SK-N-SH (cell line): ENCODE data around the gene PPP2R1B. TPM values are rescaled to one million over a fixed set of nuclear protein-coding genes. Genes with fewer than 3 reads are reported as not detected.
A peak's percentile ranks its signal among the peaks of the same experiment; 100 is the strongest.

Source experiments
- CTCF ChIA-PET: fragments of 300-600, 350-600 bp; formaldehyde crosslinking; extraction: SDS; loops from one replicate; lab custom pipeline; 2021; lab: Yijun Ruan, JAX
- POLR2A ChIA-PET: fragments of 350-600 bp; sonication (Branson Sonifier 250); formaldehyde crosslinking; extraction: SDS; loops from one replicate; lab custom pipeline; 2020; ENCODE audit warnings: antibody characterized with exemption, inconsistent platforms; lab: Yijun Ruan, JAX
- DNase-seq: peaks from one replicate; pipeline ENCODE4 v3.0.0; 2012
- H2AFZ ChIP-seq: fragments of 200-600 bp; sonication (generic); 2 replicates; pipeline ENCODE4 v1.8.1; 2016; ENCODE audit warnings: antibody characterized with exemption, mild to moderate bottlenecking, low read depth
- H3F3A ChIP-seq: fragments of 200-600 bp; sonication (generic); replicated peaks from 2 replicates; pipeline ENCODE3; 2016; ENCODE audit warnings: antibody characterized with exemption, mild to moderate bottlenecking; ENCODE audit not compliant: insufficient read depth
- H3K27ac ChIP-seq, 2 experiments: fragments of 200-500 bp in 1 of 2; fragments of 200-600 bp in 1 of 2; sonication (Bioruptor generic) in 1 of 2; sonication (generic), shearing (Covaris generic) in 1 of 2; 2 replicates each; pipeline versions ENCODE4 v1.5.1 to v1.6.1; 2014 to 2016; ENCODE audit warnings: low read depth in 2 of 2, inconsistent platforms in 1 of 2, low read length in 1 of 2, mild to moderate bottlenecking in 1 of 2, mixed read lengths in 1 of 2
- H3K27me3 ChIP-seq: fragments of 200-600 bp; sonication (generic), shearing (Covaris generic); 2 replicates; pipeline ENCODE4 v1.6.1; 2016; ENCODE audit warnings: mixed run types; ENCODE audit not compliant: insufficient read depth
- H3K36me3 ChIP-seq, 2 experiments: fragments of 200-500 bp in 1 of 2; fragments of 200-600 bp in 1 of 2; sonication (Bioruptor generic) in 1 of 2; sonication (generic) in 1 of 2; replicated peaks in 1 of 2; 2 replicates each; pipeline versions ENCODE3 to v1.5.1; 2014 to 2016; ENCODE audit warnings: low read length in 1 of 2, mild to moderate bottlenecking in 1 of 2; ENCODE audit not compliant: insufficient read depth in 2 of 2, control insufficient read depth in 1 of 2
- H3K4me1 ChIP-seq, 2 experiments: fragments of 200-500 bp in 1 of 2; fragments of 200-600 bp in 1 of 2; sonication (Bioruptor generic) in 1 of 2; sonication (generic), shearing (Covaris generic) in 1 of 2; 2 replicates each; pipeline versions ENCODE4 v1.5.1 to v1.6.1; 2014 to 2016; ENCODE audit warnings: low read depth in 1 of 2, low read length in 1 of 2, mixed run types in 1 of 2; ENCODE audit not compliant: insufficient read depth in 2 of 2, control insufficient read depth in 1 of 2
- H3K4me2 ChIP-seq: fragments of 200-600 bp; sonication (generic), shearing (Covaris generic); 2 replicates; pipeline ENCODE4 v1.6.1; 2017; ENCODE audit warnings: mixed run types
- H3K4me3 ChIP-seq, 2 experiments: fragments of 200-500 bp in 1 of 2; fragments of 200-600 bp in 1 of 2; sonication (Bioruptor generic) in 1 of 2; sonication (generic), shearing (Covaris generic) in 1 of 2; 2 replicates each; pipeline versions ENCODE4 v1.5.1 to v1.8.1; 2014 to 2016; ENCODE audit warnings: low read depth in 2 of 2, inconsistent platforms in 1 of 2, low read length in 1 of 2, mild to moderate bottlenecking in 1 of 2, mixed read lengths in 1 of 2, moderate library complexity in 1 of 2
- H3K79me2 ChIP-seq: fragments of 200-600 bp; sonication (generic); 2 replicates; pipeline ENCODE4 v1.8.1; 2017; ENCODE audit warnings: mild to moderate bottlenecking; ENCODE audit not compliant: insufficient read depth
- H3K9ac ChIP-seq: fragments of 200-600 bp; sonication (generic); 2 replicates; pipeline ENCODE4 v1.6.1; 2017; ENCODE audit warnings: mixed run types
- H3K9me2 ChIP-seq: fragments of 200-600 bp; sonication (generic); 2 replicates; pipeline ENCODE4 v1.6.1; 2017; ENCODE audit warnings: mixed run types
- H3K9me3 ChIP-seq: fragments of 200-600 bp; sonication (generic); 2 replicates; pipeline ENCODE4 v1.6.1; 2017; ENCODE audit warnings: mixed run types, mild to moderate bottlenecking, moderate library complexity
- H4K20me1 ChIP-seq: fragments of 200-600 bp; sonication (generic); 2 replicates; pipeline ENCODE4 v1.6.1; 2017; ENCODE audit warnings: mild to moderate bottlenecking, mixed run types; ENCODE audit not compliant: insufficient read depth
- CHD2 ChIP-seq: fragments of 150-350 bp; IDR thresholded peaks from 2 replicates; pipeline ENCODE4 v1.6.1; 2018; ENCODE audit warnings: low read length; ENCODE audit not compliant: partially characterized antibody
- EP300 ChIP-seq, 2 experiments: IDR thresholded peaks; 2 replicates each; pipeline versions ENCODE4 v1.4.0 to v1.6.1; 2012; ENCODE audit warnings: borderline replicate concordance in 1 of 2, low read depth in 1 of 2, low read length in 1 of 2
- EZH2phosphoT487 ChIP-seq: fragments of 200-600 bp; sonication (generic); IDR thresholded peaks from 2 replicates; pipeline ENCODE4 v1.6.1; 2017; ENCODE audit warnings: low read depth, mixed run types, mild to moderate bottlenecking, antibody characterized with exemption, moderate library complexity, borderline replicate concordance
- FOSL2 ChIP-seq: IDR thresholded peaks from 2 replicates; pipeline ENCODE4 v1.4.0; 2012; ENCODE audit warnings: low read depth, mild to moderate bottlenecking, moderate library complexity, borderline replicate concordance
- JUND ChIP-seq: IDR thresholded peaks from 2 replicates; pipeline ENCODE4 v1.4.0; 2012
- POLR2AphosphoS5 ChIP-seq: IDR thresholded peaks from 2 replicates; pipeline ENCODE4 v1.6.1; 2012; ENCODE audit warnings: low read depth, low read length
- RAD21 ChIP-seq: IDR thresholded peaks from 2 replicates; pipeline ENCODE4 v1.6.1; 2012; ENCODE audit warnings: mild to moderate bottlenecking, low read length
- RCOR1 ChIP-seq: fragments of 150-350 bp; IDR thresholded peaks from 2 replicates; pipeline ENCODE4 v1.6.1; 2017; ENCODE audit warnings: antibody characterized with exemption, low read length
- RXRA ChIP-seq: IDR thresholded peaks from 2 replicates; pipeline ENCODE4 v1.4.0; 2012; ENCODE audit warnings: low read depth, mild to moderate bottlenecking, borderline replicate concordance
- TAF1 ChIP-seq: IDR thresholded peaks from 2 replicates; pipeline ENCODE4 v1.6.1; 2012; ENCODE audit warnings: low read depth, mild to moderate bottlenecking, low read length, moderate library complexity, borderline replicate concordance
- YY1 ChIP-seq: IDR thresholded peaks from 2 replicates; pipeline ENCODE4 v1.4.0; 2012; ENCODE audit warnings: low read depth, mild to moderate bottlenecking
- WGBS: methylation state at CpG from one replicate; pipeline ENCODE4 v1.1.6; 2017; ENCODE audit warnings: low lambda C conversion rate; 5-methylcytosine and 5-hydroxymethylcytosine counted together
- polyA plus RNA-seq, 3 experiments: library from polyadenylated mRNA; depleted of rRNA; stranded (reverse); fragments of >200 nt; gene quantifications; 2 replicates each; pipeline ENCODE4 v1.2.3, GENCODE V29; 2012
- TF ChIP-seq, protein P1 (sequence below): fragments of 200-600 bp; sonication (generic); IDR thresholded peaks from 2 replicates; pipeline ENCODE4 v1.6.1; 2017; ENCODE audit warnings: antibody characterized with exemption, mild to moderate bottlenecking, moderate library complexity
- TF ChIP-seq, protein P2 (sequence below): IDR thresholded peaks from 2 replicates; pipeline ENCODE4 v1.4.0; 2012; ENCODE audit warnings: low read depth, borderline replicate concordance
- TF ChIP-seq, protein P3 (sequence below): fragments of 150-350 bp; IDR thresholded peaks from 2 replicates; pipeline ENCODE4 v1.6.1; 2017; ENCODE audit warnings: antibody characterized with exemption, low read length, low read depth, borderline replicate concordance

PPP2R1B gene
- polyA plus RNA-seq, 1 of the 3 experiments (the other 2 are of a cell fraction), result 25.9 TPM

DNA sequence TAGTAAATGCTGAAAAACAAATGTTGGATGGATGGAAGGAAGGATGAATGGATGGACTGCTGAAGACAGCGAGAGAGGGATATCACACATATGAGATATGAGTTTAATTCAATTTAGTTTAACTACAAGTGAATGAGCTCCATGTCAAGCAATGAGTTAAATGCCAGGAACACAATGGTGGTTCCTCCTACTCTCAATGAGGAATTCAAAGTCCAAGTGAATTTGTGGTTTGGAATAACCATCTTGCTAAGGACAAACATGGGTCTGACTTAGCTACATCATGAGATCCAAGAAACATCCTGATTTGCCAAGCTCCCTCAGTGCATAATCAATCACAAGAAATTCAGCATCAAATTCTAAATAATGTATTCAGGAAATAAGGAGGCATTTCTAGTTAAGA lies 26.1 kb upstream of the PPP2R1B start:
- no peak for DNase-seq
- Histone ChIP-seq H3K27me3 (no peaks in the 10 kb centered on the region), H3K9ac (no peak overlapping the region), H3F3A (peaks cover 23% of the 10 kb centered on the region), H3K9me3 (no peaks in the 10 kb centered on the region), H3K4me3 (no peak overlapping the region), H2AFZ (no peak overlapping the region), H3K27ac (peak overlapping the region in 1 of 2 experiments; percentile 81; a peak in 1 of 4 replicates), H4K20me1 (no peaks in the 10 kb centered on the region), H3K9me2 (no peaks in the 10 kb centered on the region), H3K4me2 (no peak overlapping the region), H3K4me1 (peaks cover 14 to 26% of the 10 kb centered on the region in 2 experiments; a peak in 3 of 4 replicates), H3K79me2 (no peaks in the 10 kb centered on the region), H3K36me3 (peaks cover 0 to 5% of the 10 kb centered on the region in 2 experiments)
- CTCF ChIA-PET, result interaction anchor here (1.5 to 2.6 kb wide), 3 partner anchors 15 to 206 kb away, joined by 8 to 13 read pairs (median 11); no protein-coding TSS in a partner anchor
- TF ChIP-seq FOSL2, result no peak
- POLR2A ChIA-PET, result no interaction called here
- 97% methylated on average over 1 of the region's 1 CpG for WGBS

DNA sequence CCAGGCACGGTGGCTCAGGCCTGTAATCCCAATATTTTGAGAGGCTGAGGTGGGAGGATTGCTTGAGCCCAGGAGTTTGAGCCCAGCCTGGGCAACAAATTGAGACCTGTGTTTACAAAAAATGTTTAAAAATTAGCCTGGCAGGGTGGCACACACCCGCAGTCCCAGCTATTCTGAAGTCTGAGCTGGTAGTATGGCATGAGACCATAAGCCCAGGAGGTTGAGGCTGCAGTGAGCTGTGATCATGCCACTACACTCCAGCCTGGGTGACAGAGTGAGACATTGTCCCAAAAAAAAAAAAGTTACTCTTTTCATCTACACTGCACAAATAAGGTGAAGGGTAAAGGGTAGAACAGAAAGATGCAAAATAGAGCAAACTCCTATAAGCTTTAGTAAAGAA lies 22.3 kb upstream of the PPP2R1B start:
- WGBS, result 89% methylated on average over 2 of the region's 2 CpGs

More for the DNA sequence above, 22.3 kb upstream of the PPP2R1B start:
- H3K4me3 ChIP-seq, result no peak overlapping the region
- peaks cover 9 to 11% of the 10 kb centered on the region in 2 experiments for H3K36me3 ChIP-seq
- no peaks in the 10 kb centered on the region for H3K79me2 ChIP-seq
- no peak overlapping the region for H2AFZ ChIP-seq
- no peak overlapping the region for H3K4me2 ChIP-seq
- no peak overlapping the region for H3K9ac ChIP-seq
- ChIA-PET CTCF (interaction anchor here (1.5 to 2.8 kb wide), 3 partner anchors 12 to 202 kb away, joined by 4 to 14 read pairs (median 7); no protein-coding TSS in a partner anchor), POLR2A (no interaction called here)
- no peaks in the 10 kb centered on the region for H3K9me3 ChIP-seq
- TF ChIP-seq RAD21 (no peak), YY1 (no peak), EP300 (IDR thresholded peaks at IDR 0.05; ENCODE audit: borderline replicate concordance in 1 of 2, low read depth in 1 of 2, low read length in 1 of 2) (no peak), JUND (no peak), CHD2 (no peak), TAF1 (no peak), EZH2phosphoT487 (no peak), POLR2AphosphoS5 (no peak), RXRA (no peak), RCOR1 (no peak)
- TF ChIP-seq, protein P1, sequence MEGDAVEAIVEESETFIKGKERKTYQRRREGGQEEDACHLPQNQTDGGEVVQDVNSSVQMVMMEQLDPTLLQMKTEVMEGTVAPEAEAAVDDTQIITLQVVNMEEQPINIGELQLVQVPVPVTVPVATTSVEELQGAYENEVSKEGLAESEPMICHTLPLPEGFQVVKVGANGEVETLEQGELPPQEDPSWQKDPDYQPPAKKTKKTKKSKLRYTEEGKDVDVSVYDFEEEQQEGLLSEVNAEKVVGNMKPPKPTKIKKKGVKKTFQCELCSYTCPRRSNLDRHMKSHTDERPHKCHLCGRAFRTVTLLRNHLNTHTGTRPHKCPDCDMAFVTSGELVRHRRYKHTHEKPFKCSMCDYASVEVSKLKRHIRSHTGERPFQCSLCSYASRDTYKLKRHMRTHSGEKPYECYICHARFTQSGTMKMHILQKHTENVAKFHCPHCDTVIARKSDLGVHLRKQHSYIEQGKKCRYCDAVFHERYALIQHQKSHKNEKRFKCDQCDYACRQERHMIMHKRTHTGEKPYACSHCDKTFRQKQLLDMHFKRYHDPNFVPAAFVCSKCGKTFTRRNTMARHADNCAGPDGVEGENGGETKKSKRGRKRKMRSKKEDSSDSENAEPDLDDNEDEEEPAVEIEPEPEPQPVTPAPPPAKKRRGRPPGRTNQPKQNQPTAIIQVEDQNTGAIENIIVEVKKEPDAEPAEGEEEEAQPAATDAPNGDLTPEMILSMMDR, result no peak
- TF ChIP-seq, protein P2, sequence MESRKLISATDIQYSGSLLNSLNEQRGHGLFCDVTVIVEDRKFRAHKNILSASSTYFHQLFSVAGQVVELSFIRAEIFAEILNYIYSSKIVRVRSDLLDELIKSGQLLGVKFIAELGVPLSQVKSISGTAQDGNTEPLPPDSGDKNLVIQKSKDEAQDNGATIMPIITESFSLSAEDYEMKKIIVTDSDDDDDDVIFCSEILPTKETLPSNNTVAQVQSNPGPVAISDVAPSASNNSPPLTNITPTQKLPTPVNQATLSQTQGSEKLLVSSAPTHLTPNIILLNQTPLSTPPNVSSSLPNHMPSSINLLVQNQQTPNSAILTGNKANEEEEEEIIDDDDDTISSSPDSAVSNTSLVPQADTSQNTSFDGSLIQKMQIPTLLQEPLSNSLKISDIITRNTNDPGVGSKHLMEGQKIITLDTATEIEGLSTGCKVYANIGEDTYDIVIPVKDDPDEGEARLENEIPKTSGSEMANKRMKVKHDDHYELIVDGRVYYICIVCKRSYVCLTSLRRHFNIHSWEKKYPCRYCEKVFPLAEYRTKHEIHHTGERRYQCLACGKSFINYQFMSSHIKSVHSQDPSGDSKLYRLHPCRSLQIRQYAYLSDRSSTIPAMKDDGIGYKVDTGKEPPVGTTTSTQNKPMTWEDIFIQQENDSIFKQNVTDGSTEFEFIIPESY, result no peak
- TF ChIP-seq, protein P3, sequence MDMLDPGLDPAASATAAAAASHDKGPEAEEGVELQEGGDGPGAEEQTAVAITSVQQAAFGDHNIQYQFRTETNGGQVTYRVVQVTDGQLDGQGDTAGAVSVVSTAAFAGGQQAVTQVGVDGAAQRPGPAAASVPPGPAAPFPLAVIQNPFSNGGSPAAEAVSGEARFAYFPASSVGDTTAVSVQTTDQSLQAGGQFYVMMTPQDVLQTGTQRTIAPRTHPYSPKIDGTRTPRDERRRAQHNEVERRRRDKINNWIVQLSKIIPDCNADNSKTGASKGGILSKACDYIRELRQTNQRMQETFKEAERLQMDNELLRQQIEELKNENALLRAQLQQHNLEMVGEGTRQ, result no peak
- no peaks in the 10 kb centered on the region for H3K27me3 ChIP-seq
- H3F3A ChIP-seq, result peaks cover 4% of the 10 kb centered on the region
- no peak for DNase-seq
- H3K4me1 ChIP-seq, result peaks cover 0 to 6% of the 10 kb centered on the region in 2 experiments; a peak in 2 of 4 replicates
- no peak overlapping the region for H3K27ac ChIP-seq
- H4K20me1 ChIP-seq, result no peaks in the 10 kb centered on the region
- H3K9me2 ChIP-seq, result no peaks in the 10 kb centered on the region
